ENCODE measurements around the gene ERCC1. TPM values are rescaled to one million over a fixed set of nuclear protein-coding genes. Genes with fewer than 3 reads are reported as not detected.
A peak's percentile ranks its signal among the peaks of the same experiment; 100 is the strongest.
"Not testable (repeated sequence)": the region's sequence is repeated elsewhere in the genome, so short reads cannot be mapped to it uniquely, and the experiment has no call there.

Gene ERCC1
- total RNA-seq, 1 experiment from 2014 or later = 121 TPM

DNA sequence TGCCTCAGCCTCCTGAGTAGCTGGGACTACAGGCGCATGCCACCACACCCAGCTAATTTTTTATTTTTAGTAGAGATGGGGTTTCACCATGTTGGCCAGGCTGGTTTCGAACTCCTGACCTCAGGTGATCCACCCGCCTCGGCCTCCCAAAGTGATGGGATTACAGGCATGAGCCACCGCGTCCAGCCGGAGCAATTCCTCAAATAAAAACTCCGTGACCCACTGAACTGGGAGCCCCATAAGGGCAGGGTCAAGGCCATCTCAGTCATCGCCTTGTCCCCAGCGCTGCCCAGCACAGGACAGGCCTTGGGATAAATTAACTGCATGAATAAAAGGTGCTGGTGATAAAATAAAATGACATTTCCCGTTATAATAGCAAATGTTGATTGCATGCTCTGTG, 6.2 kb upstream of the ERCC1 start:
- DNase-seq (ENCODE audit: low read depth) = not testable (repeated sequence)

- DNase-seq (ENCODE audit: low read depth) = peak; percentile 53
Measured at GRCh38 chr19:45428384-45429231, 4.9 kb upstream of the ERCC1 start.

DNA sequence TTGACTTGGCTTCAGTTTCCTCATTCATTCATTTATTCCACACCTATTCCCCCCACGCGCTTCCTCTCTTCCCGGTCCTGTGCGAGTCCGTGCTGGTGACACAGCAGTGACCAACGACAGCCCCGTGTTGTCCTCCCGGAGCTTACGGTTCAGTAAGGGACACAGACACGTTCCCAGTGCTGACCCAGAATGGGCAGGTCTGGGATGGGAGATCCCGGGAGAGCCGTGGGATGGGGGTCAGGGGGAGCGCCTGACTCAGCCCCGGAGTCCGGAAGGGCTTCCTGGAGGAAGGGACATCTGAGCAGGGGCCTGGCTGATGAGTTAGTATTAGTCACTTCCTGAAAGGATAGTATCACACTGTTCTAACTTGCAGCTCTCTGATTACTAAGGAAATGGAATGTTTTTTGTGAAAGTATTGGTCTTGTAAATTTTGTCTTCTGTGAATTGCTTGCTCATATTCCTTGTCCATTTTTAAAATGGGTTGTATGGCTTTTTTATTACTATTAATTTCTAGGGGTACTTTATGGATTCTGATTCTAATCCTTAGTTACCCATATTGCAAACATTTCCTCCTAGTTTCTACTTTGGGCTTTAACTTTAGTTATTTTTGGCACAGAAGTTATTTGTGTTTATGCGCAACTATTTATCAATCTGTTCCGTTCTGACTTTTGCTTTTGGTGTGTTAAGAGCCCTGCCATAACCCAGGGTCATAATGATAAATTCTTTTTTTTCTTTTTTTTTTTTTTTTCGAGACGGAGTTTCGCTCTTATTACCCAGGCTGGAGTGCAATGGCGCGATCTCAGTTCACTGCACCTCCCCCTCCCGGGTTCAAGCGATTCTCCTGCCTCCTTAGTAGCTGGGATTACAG, 708 bp upstream of the ERCC1 start:
- DNase-seq (ENCODE audit: low read depth) = peak; percentile 98

- no peak for DNase-seq (ENCODE audit: low read depth)
Measured at GRCh38 chr19:45423033-45423588, 606 bp downstream of the ERCC1 start.

DNA sequence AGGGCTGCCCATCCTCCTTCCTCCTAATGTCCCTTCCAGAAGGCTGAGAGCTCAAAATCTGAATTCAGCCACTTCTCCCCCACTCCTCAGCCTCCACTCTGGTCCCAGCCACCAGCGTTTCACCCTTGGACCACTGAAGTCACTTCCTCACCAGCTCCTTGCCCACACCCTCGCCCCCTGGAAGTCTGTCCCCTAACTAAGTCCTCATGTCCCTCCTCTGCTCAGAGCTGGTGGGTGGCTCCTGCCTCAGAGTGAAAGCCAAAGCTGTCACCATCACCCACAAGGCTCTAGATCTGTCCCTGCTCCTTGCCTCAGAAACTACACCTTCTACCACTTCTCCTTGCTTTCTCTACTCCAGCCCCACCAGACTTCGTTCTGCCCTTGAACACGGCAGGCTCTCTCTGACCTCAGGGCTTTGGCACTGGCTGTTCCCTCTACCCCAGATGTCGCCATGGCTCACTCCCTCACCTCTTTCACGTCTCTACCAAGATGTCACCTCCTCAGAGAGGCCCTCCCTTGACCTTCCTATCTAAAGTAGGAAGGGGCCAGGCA, 1.7 kb downstream of the ERCC1 start:
- no peak for DNase-seq (ENCODE audit: low read depth)

- DNase-seq (ENCODE audit: low read depth) = no peak
Measured at GRCh38 chr19:45420871-45421270, 2.8 kb downstream of the ERCC1 start.

- DNase-seq (ENCODE audit: low read depth) = no peak
Measured at GRCh38 chr19:45420356-45420755, 3.4 kb downstream of the ERCC1 start.

- DNase-seq (ENCODE audit: low read depth) = no peak
Measured at GRCh38 chr19:45419895-45420294, 3.8 kb downstream of the ERCC1 start.

- DNase-seq (ENCODE audit: low read depth) = no peak
Measured at GRCh38 chr19:45419396-45419795, 4.3 kb downstream of the ERCC1 start.

- no peak for DNase-seq (ENCODE audit: low read depth)
Measured at GRCh38 chr19:45418802-45419201, 4.9 kb downstream of the ERCC1 start.

GRCh38 chr19:45417151-45417550, 6.6 kb downstream of the ERCC1 start:
- no peak for DNase-seq (ENCODE audit: low read depth)

- DNase-seq (ENCODE audit: low read depth) = no peak
Measured at GRCh38 chr19:45414468-45414867, 9.2 kb downstream of the ERCC1 start.

DNA sequence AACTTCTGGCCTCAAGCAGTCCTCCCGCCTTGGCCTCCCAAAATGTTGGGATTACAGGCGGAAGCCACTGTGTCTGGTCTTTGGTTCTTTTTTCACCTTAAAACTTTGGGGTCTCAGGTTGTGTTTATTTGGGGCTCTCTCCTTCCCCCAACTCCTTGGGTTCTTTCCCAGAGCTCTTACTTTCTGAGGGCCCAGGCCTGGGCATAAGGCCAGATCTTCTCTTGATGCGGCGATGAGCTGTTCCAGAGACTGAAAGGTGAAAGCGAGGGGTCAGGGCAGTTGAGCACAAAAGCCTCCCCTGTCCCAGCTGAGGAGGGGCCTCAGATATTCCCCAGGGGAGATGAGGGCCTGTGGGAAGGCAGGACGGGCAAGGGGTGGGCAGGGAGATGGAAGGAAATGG, 10.2 kb downstream of the ERCC1 start:
- no peak for DNase-seq (ENCODE audit: low read depth)

DNA sequence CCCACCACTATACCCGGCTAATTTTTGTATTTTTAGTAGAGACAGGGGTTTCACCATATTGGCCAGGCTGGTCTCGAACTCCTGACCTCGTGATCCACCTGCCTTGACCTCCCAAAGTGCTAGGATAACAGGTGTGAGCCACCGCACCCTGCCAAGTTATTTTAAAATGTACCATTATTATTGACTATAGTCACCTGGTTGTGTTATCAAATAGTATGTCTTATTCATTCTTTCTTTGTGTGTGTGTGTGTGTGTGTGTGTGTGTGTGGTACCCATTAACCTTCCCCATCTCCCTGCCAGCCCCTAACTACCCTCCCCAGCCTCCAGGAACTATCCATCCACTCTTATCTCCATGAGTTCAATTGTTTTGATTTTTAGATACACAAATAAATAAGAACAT, 13.4 kb downstream of the ERCC1 start:
- not testable (repeated sequence) for DNase-seq (ENCODE audit: low read depth)

DNA sequence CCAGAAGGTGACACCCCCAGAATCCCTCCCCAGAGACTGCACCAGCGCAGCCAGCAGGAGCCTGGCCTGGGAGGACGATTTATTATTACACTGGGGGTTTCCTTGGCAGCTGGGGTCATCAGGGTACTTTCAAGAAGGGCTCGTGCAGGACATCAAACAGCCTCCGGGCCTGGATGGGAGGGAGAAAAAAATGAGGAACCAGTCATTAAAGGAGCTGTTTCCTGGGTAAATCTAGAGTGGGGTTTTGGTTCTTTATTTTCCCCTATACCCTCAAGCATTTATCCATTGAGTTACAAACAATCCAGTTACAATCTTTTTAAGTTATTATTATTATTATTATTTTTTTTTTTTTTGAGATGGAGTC, 14.2 kb downstream of the ERCC1 start:
- no peak for DNase-seq (ENCODE audit: low read depth)

DNA sequence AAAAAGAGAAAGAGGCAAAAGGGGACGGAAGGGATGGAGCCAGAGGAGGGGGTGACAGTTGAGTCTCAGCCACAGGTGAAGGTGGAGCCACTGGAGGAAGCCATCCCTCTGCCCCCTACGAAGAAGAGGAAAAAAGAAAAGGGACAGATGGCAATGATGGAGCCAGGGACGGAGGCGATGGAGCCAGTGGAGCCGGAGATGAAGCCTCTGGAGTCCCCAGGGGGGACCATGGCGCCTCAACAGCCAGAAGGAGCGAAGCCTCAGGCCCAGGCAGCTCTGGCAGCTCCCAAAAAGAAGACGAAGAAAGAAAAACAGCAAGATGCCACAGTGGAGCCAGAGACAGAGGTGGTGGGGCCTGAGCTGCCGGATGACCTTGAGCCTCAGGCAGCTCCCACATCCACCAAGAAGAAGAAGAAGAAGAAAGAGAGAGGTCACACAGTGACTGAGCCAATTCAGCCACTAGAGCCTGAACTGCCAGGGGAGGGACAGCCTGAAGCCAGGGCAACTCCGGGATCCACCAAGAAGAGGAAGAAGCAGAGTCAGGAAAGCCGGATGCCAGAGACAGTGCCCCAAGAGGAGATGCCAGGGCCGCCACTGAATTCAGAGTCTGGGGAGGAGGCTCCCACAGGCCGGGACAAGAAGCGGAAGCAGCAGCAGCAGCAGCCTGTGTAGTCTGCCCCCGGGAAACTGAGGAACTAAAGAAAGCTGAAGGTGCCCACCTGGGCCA, 14.7 kb downstream of the ERCC1 start:
- DNase-seq (ENCODE audit: low read depth) = no peak

GRCh38 chr19:45408121-45408520, 15.6 kb downstream of the ERCC1 start:
- DNase-seq (ENCODE audit: low read depth) = no peak

DNA sequence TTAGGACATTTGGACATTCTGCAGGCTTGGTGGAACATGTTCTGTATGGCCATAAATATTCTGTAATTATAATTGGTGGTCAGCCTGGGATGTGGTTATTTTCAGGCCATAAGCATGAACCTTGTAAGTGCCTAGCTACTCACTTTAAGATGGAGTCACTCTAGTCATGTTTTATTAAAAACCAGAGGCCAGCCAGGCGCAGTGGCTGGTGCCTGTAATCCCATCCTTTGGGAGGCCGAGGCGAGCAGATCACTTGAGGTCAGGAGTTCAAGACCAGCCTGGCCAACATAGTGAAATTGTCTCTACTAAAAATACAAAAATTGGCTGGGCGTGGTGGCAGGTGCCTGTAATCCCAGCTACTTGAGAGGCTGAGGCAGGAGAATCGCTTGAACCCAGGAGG, 16.1 kb downstream of the ERCC1 start:
- DNase-seq (ENCODE audit: low read depth) = not testable (repeated sequence)

GRCh38 chr19:45407091-45407375, 16.7 kb downstream of the ERCC1 start:
- no peak for DNase-seq (ENCODE audit: low read depth)

- DNase-seq (ENCODE audit: low read depth) = peak; percentile 88
Measured at GRCh38 chr19:45406226-45407090, 17.3 kb downstream of the ERCC1 start, which contains the start of gene POLR1G. Gene POLR1G, plus strand, starts transcription at chr19:45406644. Its CDS starts 53 bp downstream, at chr19:45406697.
